Activated CD4-positive, alpha-beta T cell treated with anti-CD3 and anti-CD28 coated beads, Interleukin-2, amount 50 U/mL, for 16 hours (primary cell): ENCODE measurements around the gene DEGS2.

ENCODE experiments used
- DNase-seq: peaks from one replicate; pipeline ENCODE4 v3.0.0-alpha.2; 2020

The DEGS2 gene

GRCh38 chr14:100130521-100130920 is 28.9 kb downstream of the DEGS2 start:
- DNase-seq: no peak

GRCh38 chr14:100129161-100129589 is 30.3 kb downstream of the DEGS2 start:
- no peak for DNase-seq

- DNase-seq: no peak
Observed at GRCh38 chr14:100128688-100129087, 30.8 kb downstream of the DEGS2 start.

- DNase-seq: no peak
Observed at GRCh38 chr14:100127853-100128455, 31.5 kb downstream of the DEGS2 start.

GRCh38 chr14:100126401-100126800 is 33.0 kb downstream of the DEGS2 start:
- DNase-seq: no peak

GRCh38 chr14:100124551-100125088 is 34.8 kb downstream of the DEGS2 start:
- DNase-seq: no peak

- no peak for DNase-seq
Observed at GRCh38 chr14:100123618-100124017, 35.8 kb downstream of the DEGS2 start.

- DNase-seq: no peak
Observed at GRCh38 chr14:100122481-100123223, 36.8 kb downstream of the DEGS2 start.

- no peak for DNase-seq
Observed at GRCh38 chr14:100121643-100122480, 37.6 kb downstream of the DEGS2 start.

- no peak for DNase-seq
Observed at GRCh38 chr14:100120522-100121269, 38.7 kb downstream of the DEGS2 start.

GRCh38 chr14:100119251-100119650 is 40.2 kb downstream of the DEGS2 start:
- DNase-seq: no peak

- no peak for DNase-seq
Observed at GRCh38 chr14:100118396-100119011, 40.9 kb downstream of the DEGS2 start.

- no peak for DNase-seq
Observed at GRCh38 chr14:100117633-100118395, 41.6 kb downstream of the DEGS2 start.

- no peak for DNase-seq
Observed at GRCh38 chr14:100117026-100117425, 42.4 kb downstream of the DEGS2 start.

- DNase-seq: no peak
Observed at GRCh38 chr14:100116134-100116533, 43.3 kb downstream of the DEGS2 start.

GRCh38 chr14:100115726-100116125 is 43.7 kb downstream of the DEGS2 start:
- DNase-seq: no peak

GRCh38 chr14:100115236-100115635 is 44.2 kb downstream of the DEGS2 start:
- DNase-seq: no peak

GRCh38 chr14:100114109-100114765 is 45.2 kb downstream of the DEGS2 start:
- DNase-seq: no peak

- DNase-seq: no peak
Observed at GRCh38 chr14:100111931-100112704, 47.3 kb downstream of the DEGS2 start.

- no peak for DNase-seq
Observed at GRCh38 chr14:100110816-100111215, 48.6 kb downstream of the DEGS2 start.
